Activated CD4-positive, alpha-beta T cell treated with anti-CD3 and anti-CD28 coated beads for 24 hours (primary cell): Measurements from ENCODE around the gene CTNND2.
"Not testable (repeated sequence)": the region's sequence is repeated elsewhere in the genome, so short reads cannot be mapped to it uniquely, and the experiment has no call there.

Experiments used
- DNase-seq, 2 donors: peaks; one replicate each; pipeline ENCODE4 v3.0.0-alpha.2; 2020; ENCODE audit warnings: low read depth in 2 of 2

The CTNND2 gene

DNA sequence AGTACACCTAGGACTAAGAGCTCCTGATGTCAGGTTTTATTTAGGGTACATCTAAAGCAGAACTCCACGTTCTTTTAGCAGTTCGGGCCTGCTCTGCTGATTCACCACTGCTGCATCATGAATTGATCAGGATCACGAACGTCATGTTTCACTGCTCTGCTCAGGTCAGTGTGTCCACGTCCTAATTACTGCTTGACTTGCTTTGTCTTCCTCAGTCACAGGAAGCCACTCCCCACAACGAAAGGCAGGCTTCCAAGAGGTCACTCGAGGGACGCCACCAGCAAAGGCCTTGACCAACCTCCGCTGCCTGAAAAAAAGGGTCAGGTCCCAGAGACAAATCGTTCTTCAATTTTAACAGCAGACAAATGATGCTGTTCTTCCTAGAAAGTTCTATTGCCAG is 40.3 kb downstream of the CTNND2 start:
- no peak for DNase-seq

DNA sequence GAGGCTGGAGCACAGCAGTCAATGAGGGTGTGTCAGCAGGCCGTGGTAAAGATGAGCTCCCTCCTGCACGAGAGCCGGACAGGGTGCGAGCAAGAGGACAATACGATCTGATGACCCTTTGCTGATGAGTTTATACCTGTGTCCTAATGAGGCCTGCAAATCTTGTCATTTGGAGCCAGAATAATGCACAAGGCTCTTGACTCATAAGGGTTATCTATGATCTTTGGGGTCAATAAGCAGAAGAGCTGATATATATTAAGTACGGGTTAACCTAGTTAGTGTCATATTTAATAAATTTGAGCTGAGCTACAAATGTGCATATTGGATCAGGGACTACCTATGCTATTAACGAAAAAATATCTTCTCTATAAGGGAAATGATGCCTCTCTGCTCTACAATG is 46.9 kb downstream of the CTNND2 start:
- no peak for DNase-seq

DNA sequence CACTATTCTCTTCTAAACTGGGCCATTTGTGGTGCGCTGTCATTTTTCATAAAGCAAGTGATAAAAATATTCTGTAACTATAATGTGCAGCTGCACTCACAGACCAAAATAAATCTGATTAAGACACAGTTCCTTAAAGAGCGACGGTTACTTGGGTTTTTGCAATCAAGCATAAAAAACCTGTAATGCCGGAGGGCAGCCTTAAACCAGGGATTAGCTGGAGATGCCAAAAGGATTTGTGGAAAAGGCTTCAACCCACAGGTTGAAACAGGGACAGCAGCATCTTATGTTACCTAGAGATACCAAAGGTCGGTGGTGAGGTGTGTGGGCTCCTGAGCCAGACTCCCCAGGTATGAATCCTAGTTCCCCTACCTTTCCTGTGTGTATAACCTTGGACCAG is 49.3 kb downstream of the CTNND2 start:
- DNase-seq: no peak

- DNase-seq: no peak
These were observed 50.5 kb downstream of the CTNND2 start for GRCh38 chr5:11853796-11854195.

- DNase-seq: no peak
These were observed 51.1 kb downstream of the CTNND2 start for GRCh38 chr5:11853140-11853539.

DNA sequence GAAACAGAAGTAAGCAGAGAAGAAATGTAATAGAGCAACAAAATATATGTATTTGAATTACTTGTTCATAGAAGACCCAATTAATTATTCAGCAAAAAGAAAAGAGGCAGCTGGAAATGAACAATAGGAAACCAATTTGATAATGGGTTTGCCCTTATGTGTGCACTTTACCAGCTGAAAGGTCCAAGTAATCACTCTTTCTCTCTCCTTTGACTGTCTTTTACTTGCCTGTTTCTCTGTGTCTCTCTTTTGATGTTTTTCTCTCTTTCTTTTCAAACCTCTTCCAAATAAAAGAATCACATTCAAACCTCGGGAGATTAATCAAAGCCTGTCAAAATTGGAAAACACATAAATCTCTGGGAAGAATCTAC is 51.5 kb downstream of the CTNND2 start:
- DNase-seq: no peak

DNA sequence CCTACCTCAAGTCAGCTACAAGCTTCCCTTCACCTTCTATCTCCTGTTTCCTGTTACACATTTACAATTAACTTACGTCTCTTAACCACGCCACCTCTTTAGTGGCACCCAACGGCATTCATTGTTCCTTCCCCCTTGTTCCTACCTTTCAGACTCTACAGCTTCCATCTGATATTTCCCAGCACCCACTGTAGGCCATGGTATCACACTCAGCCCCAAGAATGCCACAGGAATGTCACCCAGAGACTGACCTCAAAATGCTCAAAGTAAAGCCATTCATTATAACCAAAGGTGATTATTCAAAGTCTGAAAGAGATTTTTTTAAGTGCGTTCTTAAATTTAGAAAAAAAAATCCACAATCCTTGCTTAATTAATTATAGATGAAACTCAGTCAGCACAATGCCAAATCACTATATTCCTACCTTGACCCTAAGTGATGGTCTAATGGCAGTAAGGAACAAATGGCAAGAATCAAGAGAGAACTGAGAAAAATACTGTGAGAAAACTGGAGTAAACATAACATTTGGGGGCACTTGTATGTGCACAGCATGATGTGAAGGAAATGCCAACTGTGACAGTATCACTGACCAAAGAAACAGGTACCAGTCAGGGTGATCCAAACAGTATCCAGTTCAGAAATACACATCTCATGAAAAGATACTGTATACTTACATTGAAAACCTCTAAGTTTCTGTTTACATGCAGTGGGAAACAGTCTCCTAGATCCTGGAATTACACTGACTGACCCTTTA is 52.1 kb downstream of the CTNND2 start:
- no peak for DNase-seq

- DNase-seq: no peak
These were observed 52.8 kb downstream of the CTNND2 start for GRCh38 chr5:11851416-11851815.

DNA sequence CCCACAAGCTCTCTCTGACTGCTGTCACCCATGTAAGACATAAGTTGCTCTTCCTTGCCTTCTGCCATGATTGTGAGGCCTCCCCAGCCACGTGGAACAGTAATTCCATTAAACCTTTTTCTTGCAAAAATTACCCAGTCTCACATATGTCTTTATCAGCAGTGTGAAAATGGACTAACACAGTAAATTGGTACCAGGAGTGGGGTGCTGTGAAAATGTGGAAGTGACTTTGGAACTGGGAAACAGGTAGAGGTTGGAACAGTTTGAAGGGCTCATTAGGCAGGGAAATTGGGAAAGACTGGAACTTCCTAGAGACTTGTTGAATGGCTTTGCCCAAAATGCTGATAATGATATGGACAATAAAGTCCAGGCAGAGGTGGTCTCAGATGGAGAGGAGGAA is 75.7 kb downstream of the CTNND2 start:
- DNase-seq: not testable (repeated sequence)

- DNase-seq: no peak
These were observed 81.6 kb downstream of the CTNND2 start for GRCh38 chr5:11822598-11822997.

DNA sequence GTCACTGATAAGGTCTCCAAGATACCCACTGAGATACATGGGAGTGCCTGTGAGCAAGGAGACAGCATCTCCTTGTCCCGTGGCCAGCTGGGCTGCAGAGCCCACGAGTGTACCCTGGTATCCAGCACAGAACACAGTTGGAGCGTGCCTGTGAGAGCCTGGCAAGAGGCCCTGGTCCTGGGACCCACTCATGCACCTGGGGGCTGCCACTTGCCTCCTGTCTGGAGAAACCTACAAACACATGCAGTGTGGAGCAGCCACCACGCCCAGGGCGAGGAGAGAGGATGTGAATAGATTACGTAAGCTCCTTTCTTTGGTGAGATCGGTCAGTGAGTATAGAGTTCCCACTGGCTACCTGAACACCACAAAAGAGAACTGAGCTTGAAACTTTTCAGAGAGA is 88.3 kb downstream of the CTNND2 start:
- no peak for DNase-seq

DNA sequence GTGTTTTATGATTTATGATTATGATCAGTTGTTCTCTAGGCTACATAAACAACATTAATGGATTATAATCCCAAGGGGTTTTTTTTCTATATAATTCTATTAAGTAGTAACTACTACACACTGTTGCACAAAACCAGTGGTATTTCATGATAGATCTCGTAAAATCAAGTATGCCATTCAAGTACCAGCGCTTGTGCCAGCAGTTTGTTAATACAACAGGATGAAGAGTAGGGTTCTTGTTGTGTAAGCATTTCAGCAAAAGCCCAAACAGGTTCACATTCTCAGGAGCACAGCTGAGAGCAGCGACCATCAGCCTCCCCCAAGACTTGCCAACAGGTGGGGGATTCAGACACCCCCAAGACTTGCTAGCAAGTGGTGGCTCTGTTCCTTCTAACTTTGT is 88.8 kb downstream of the CTNND2 start:
- DNase-seq: no peak

- DNase-seq: no peak
These were observed 89.9 kb downstream of the CTNND2 start for GRCh38 chr5:11814373-11814772.

- no peak for DNase-seq
These were observed 94.8 kb downstream of the CTNND2 start for GRCh38 chr5:11809407-11809806.

GRCh38 chr5:11803436-11803835 is 100.8 kb downstream of the CTNND2 start:
- DNase-seq: no peak

- no peak for DNase-seq
These were observed 103.2 kb downstream of the CTNND2 start for GRCh38 chr5:11801061-11801460.

- DNase-seq: no peak
These were observed 107.1 kb downstream of the CTNND2 start for GRCh38 chr5:11797132-11797531.

GRCh38 chr5:11793396-11793795 is 110.8 kb downstream of the CTNND2 start:
- no peak for DNase-seq

- no peak for DNase-seq
These were observed 111.6 kb downstream of the CTNND2 start for GRCh38 chr5:11792621-11793020.

GRCh38 chr5:11791792-11792191 is 112.5 kb downstream of the CTNND2 start:
- DNase-seq: no peak

- no peak for DNase-seq
These were observed 114.0 kb downstream of the CTNND2 start for GRCh38 chr5:11790201-11790600.

GRCh38 chr5:11785771-11786352 is 118.4 kb downstream of the CTNND2 start:
- no peak for DNase-seq

DNA sequence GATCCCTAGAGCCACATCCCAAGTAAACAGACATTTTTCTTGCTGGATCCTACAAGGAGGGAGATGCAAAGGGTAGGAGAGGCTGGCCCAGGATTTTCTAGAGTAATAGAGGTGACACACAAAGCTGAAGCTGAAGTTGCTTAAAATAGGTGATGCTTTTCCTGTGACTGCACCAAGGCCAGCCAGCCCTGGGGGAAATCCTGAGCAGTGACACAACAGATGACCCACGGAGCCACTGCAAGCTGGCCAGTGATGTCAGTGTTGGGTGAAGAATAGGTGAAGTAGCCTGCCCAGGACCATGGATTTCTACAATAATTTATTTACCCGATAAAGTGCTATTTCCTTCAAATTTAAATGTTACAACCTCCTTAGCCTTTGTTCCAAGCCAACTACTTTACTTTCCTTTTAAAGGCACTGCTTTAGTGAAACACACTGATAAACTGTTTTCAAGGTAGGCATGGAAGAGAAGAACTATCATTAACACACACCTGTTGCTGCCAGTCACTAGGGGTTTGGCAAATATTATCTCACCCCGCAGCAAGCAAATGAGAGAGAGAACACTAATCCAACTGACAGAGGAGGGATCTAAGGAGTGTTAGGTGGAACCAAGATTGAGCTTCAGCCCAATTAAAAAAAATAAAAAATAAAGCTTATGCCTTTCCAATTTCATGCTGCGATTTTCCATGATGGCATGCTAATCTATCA is 123.5 kb downstream of the CTNND2 start:
- no peak for DNase-seq
